ENCODE measurements around the gene UNC50. TPM values are rescaled to one million over a fixed set of nuclear protein-coding genes. Genes with fewer than 3 reads are reported as not detected.

The UNC50 gene
- total and polyA plus RNA-seq, 4 donors, result 22.2 to 37.9 (median 29.8) TPM

DNA sequence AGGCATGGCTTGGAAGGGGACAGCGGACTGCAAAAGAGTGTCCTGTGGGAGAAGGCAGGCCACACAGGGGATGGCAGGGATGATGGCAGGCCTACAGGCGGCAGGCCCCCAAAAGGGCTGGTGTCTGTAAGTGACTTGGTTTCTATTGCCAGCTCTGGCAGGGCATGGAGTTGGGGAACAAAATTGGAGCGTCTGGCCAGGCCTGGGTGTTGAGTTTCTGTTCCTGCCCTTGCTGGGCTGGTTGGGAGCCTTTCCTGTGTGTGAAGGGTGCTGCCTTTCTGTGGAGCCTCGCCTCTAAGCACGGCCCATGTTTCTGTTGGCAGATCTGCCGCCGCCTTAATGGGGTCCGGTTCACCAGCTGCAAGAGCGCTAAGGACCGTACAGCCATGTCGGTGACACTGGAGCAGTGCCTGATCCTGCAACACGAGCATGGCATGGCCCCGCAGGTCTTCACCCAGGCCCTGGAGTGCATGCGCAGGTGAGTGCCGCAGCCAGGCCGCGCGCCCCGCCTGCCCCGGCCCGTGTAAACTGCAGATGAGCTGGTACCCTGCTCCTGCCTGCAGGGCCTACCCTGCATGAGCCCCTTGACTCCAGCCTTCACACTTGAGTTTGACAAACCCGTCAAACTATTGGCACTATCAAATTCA is 31.6 kb upstream of the UNC50 start (continued):
- TF ChIP-seq, protein P1, sequence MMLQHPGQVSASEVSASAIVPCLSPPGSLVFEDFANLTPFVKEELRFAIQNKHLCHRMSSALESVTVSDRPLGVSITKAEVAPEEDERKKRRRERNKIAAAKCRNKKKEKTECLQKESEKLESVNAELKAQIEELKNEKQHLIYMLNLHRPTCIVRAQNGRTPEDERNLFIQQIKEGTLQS (IDR thresholded peaks at IDR 0.05), result no peak
- TF ChIP-seq FOXA1 (IDR thresholded peaks at IDR 0.05), result no peak

- no peak overlapping the region for H3K27ac ChIP-seq (ENCODE audit: low read depth in 1 of 2, low read length in 2 of 2)
- no peaks in the 10 kb centered on the region for H3K9me3 ChIP-seq (ENCODE audit: control insufficient read depth in 4 of 4, low read length in 3 of 4)
- WGBS, result 83% methylated on average over 10 of the region's 10 CpGs
- H3K9ac ChIP-seq (ENCODE audit: low read depth in 1 of 2, low read length in 2 of 2), result no peak overlapping the region
- no peaks in the 10 kb centered on the region for H3K4me1 ChIP-seq (ENCODE audit: control insufficient read depth in 4 of 4, insufficient read depth in 4 of 4, low read length in 3 of 4)
- H3K36me3 ChIP-seq (ENCODE audit: control insufficient read depth in 4 of 4, insufficient read depth in 3 of 4, low read depth in 1 of 4, low read length in 3 of 4), result peaks cover 2 to 25% (median 10%) of the 10 kb centered on the region in 4 donors
- no peak overlapping the region for H3K4me3 ChIP-seq (ENCODE audit: low read depth in 1 of 3, low read length in 3 of 3)
- peak; percentile 10 for DNase-seq (ENCODE audit: low spot score)
- TF ChIP-seq RXRA (IDR thresholded peaks at IDR 0.05), result no peak
- TF ChIP-seq HNF4G (IDR thresholded peaks at IDR 0.05), result no peak
- no peak for TF ChIP-seq EGR1 (IDR thresholded peaks at IDR 0.05; ENCODE audit: low read depth in 2 of 2)
- no peak for TF ChIP-seq RAD21 (IDR thresholded peaks at IDR 0.05)
- TF ChIP-seq NR2F2 (IDR thresholded peaks at IDR 0.05), result no peak
- no peak for TF ChIP-seq YY1 (IDR thresholded peaks at IDR 0.05)
- TF ChIP-seq ZBTB33 (IDR thresholded peaks at IDR 0.05), result no peak
- TF ChIP-seq TAF1 (conservative IDR thresholded peaks at IDR 0.05), result no peak
- TF ChIP-seq, protein P2, sequence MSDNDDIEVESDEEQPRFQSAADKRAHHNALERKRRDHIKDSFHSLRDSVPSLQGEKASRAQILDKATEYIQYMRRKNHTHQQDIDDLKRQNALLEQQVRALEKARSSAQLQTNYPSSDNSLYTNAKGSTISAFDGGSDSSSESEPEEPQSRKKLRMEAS (IDR thresholded peaks at IDR 0.05), result no peak
- no peak for TF ChIP-seq FOXA1 (IDR thresholded peaks at IDR 0.05)
- TF ChIP-seq HNF4A (conservative IDR thresholded peaks at IDR 0.05), result no peak
- no peak for TF ChIP-seq SP1 (IDR thresholded peaks at IDR 0.05)
- no peak for TF ChIP-seq JUND (IDR thresholded peaks at IDR 0.05)
- TF ChIP-seq FOXA2 (IDR thresholded peaks at IDR 0.05), result no peak
- H3K27me3 ChIP-seq (ENCODE audit: control insufficient read depth in 4 of 4, insufficient read depth in 4 of 4, low read length in 3 of 4), result no peaks in the 10 kb centered on the region
These were observed 31.1 kb upstream of the UNC50 start for GRCh38 chr2:98577313-98577712.

GRCh38 chr2:98578231-98578630 is 30.2 kb upstream of the UNC50 start:
- no peaks in the 10 kb centered on the region for H3K4me1 ChIP-seq (ENCODE audit: control insufficient read depth in 4 of 4, insufficient read depth in 4 of 4, low read length in 3 of 4)
- TF ChIP-seq, protein P2 (IDR thresholded peaks at IDR 0.05), result no peak
- TF ChIP-seq RAD21 (IDR thresholded peaks at IDR 0.05) (no peak), YY1 (IDR thresholded peaks at IDR 0.05) (no peak), NR2F2 (IDR thresholded peaks at IDR 0.05) (no peak), FOXA1 (IDR thresholded peaks at IDR 0.05) (no peak), CTCF (IDR thresholded peaks at IDR 0.05; ENCODE audit: low read depth, low read length, missing input control) (no peak), SP1 (IDR thresholded peaks at IDR 0.05) (no peak), RXRA (IDR thresholded peaks at IDR 0.05) (no peak), JUND (IDR thresholded peaks at IDR 0.05) (no peak), GABPA (IDR thresholded peaks at IDR 0.05 in 1 of 2, conservative IDR thresholded peaks at IDR 0.05 in 1 of 2) (no peak), ZBTB33 (IDR thresholded peaks at IDR 0.05) (no peak), HNF4G (IDR thresholded peaks at IDR 0.05) (no peak), TAF1 (conservative IDR thresholded peaks at IDR 0.05) (no peak), REST (IDR thresholded peaks at IDR 0.05) (no peak), HNF4A (conservative IDR thresholded peaks at IDR 0.05) (no peak), FOXA2 (IDR thresholded peaks at IDR 0.05) (no peak), EGR1 (IDR thresholded peaks at IDR 0.05; ENCODE audit: low read depth in 2 of 2) (no peak)
- TF ChIP-seq, protein P1 (IDR thresholded peaks at IDR 0.05), result no peak
- H3K9me3 ChIP-seq (ENCODE audit: control insufficient read depth in 4 of 4, low read length in 3 of 4), result no peaks in the 10 kb centered on the region
- no peak for DNase-seq (ENCODE audit: low spot score)
- no peak overlapping the region for H3K27ac ChIP-seq (ENCODE audit: low read depth in 1 of 2, low read length in 2 of 2)
- 95% methylated on average over 9 of the region's 9 CpGs for WGBS
- peaks cover 2 to 20% (median 11%) of the 10 kb centered on the region in 4 donors for H3K36me3 ChIP-seq (ENCODE audit: control insufficient read depth in 4 of 4, insufficient read depth in 3 of 4, low read depth in 1 of 4, low read length in 3 of 4)
- no peak overlapping the region for H3K4me3 ChIP-seq (ENCODE audit: low read depth in 1 of 3, low read length in 3 of 3)
- H3K9ac ChIP-seq (ENCODE audit: low read depth in 1 of 2, low read length in 2 of 2), result no peak overlapping the region
- no peaks in the 10 kb centered on the region for H3K27me3 ChIP-seq (ENCODE audit: control insufficient read depth in 4 of 4, insufficient read depth in 4 of 4, low read length in 3 of 4)
